H1 (cell line): ENCODE data around the gene ARSA. TPM values are rescaled to one million over a fixed set of nuclear protein-coding genes. Genes with fewer than 3 reads are reported as not detected.
"Not testable (repeated sequence)": the region's sequence is repeated elsewhere in the genome, so short reads cannot be mapped to it uniquely, and the experiment has no call there.

Experiments used
- CTCF ChIA-PET: fragments of 300-600 bp; sonication (Branson Sonifier 250); formaldehyde crosslinking; loops from one replicate; lab custom pipeline; 2021; ENCODE audit not compliant: partially characterized antibody; lab: Charles Lee
- POLR2A ChIA-PET: fragments of 300-600 bp; sonication (Branson Sonifier 250); formaldehyde crosslinking; loops from one replicate; lab custom pipeline; 2021; ENCODE audit warnings: inconsistent platforms; ENCODE audit not compliant: partially characterized antibody; lab: Charles Lee
- DNase-seq, 2 experiments: peaks; one replicate each; pipeline versions ENCODE4 v3.0.0 to v3.0.0-alpha.2; 2010 to 2022; ENCODE audit warnings: low spot score in 2 of 2, low read depth in 1 of 2, mixed read lengths in 1 of 2
- FAIRE-seq: peaks from 2 replicates; lab custom pipeline; 2011; peaks lifted over from hg19 to GRCh38; lab: Jason Lieb, UNC
- H2AFZ ChIP-seq: 2 replicates; pipeline ENCODE4 v1.8.1; 2012; ENCODE audit warnings: low read length, inconsistent platforms
- H2AK5ac ChIP-seq: 2 replicates; pipeline ENCODE4 v1.6.1; 2013; ENCODE audit warnings: low read depth, low read length
- H2BK120ac ChIP-seq: replicated peaks from 2 replicates; pipeline ENCODE3; 2013; ENCODE audit warnings: low read depth, low read length, inconsistent platforms
- H2BK12ac ChIP-seq: 2 replicates; pipeline ENCODE4 v1.6.1; 2013; ENCODE audit warnings: low read depth, low read length
- H2BK15ac ChIP-seq: 2 replicates; pipeline ENCODE4 v1.6.1; 2013; ENCODE audit warnings: low read length
- H2BK20ac ChIP-seq: 2 replicates; pipeline ENCODE4 v1.6.1; 2013; ENCODE audit warnings: low read length
- H2BK5ac ChIP-seq: 2 replicates; pipeline ENCODE4 v1.6.1; 2013; ENCODE audit warnings: low read depth, low read length
- H3K14ac ChIP-seq: 2 replicates; pipeline ENCODE4 v1.6.1; 2013; ENCODE audit warnings: inconsistent platforms; ENCODE audit not compliant: insufficient read length
- H3K18ac ChIP-seq: 2 replicates; pipeline ENCODE4 v1.6.1; 2013; ENCODE audit warnings: low read length; ENCODE audit errors: extremely low read depth
- H3K23ac ChIP-seq: 2 replicates; pipeline ENCODE4 v1.6.1; 2013; ENCODE audit warnings: inconsistent platforms; ENCODE audit not compliant: insufficient read length
- H3K23me2 ChIP-seq: 2 replicates; pipeline ENCODE4 v1.6.1; 2013; ENCODE audit warnings: low read depth, low read length
- H3K27ac ChIP-seq: 2 replicates; pipeline ENCODE4 v1.6.1; 2011; ENCODE audit warnings: low read depth, low read length, inconsistent platforms
- H3K27me3 ChIP-seq, 4 experiments: replicated peaks in 1 of 4; 1 replicate in 1 of 4; 2 replicates in 3 of 4; pipeline versions ENCODE4 v1.6.1 to v1.8.1; 2011 to 2013; ENCODE audit warnings: low read length in 3 of 4, mild to moderate bottlenecking in 3 of 4, inconsistent platforms in 2 of 4, mixed read lengths in 2 of 4, moderate library complexity in 1 of 4; ENCODE audit not compliant: control insufficient read depth in 3 of 4, insufficient read depth in 3 of 4; ENCODE audit errors: extremely low read depth in 1 of 4
- H3K36me3 ChIP-seq, 4 experiments: 2 replicates each; pipeline versions ENCODE4 v1.6.1 to v1.8.1; 2011 to 2013; ENCODE audit warnings: mild to moderate bottlenecking in 4 of 4, low read length in 3 of 4, moderate library complexity in 2 of 4, control low read depth in 1 of 4, inconsistent platforms in 1 of 4; ENCODE audit not compliant: insufficient read depth in 4 of 4, control insufficient read depth in 2 of 4
- H3K4ac ChIP-seq: replicated peaks from 2 replicates; pipeline ENCODE3; 2013; ENCODE audit warnings: low read length, low read depth, mixed read lengths, inconsistent platforms; ENCODE audit not compliant: insufficient read length
- H3K4me1 ChIP-seq, 4 experiments: replicated peaks in 1 of 4; 1 replicate in 1 of 4; 2 replicates in 3 of 4; pipeline versions ENCODE4 v1.6.1 to v1.8.1; 2011 to 2013; ENCODE audit warnings: low read length in 3 of 4, inconsistent platforms in 2 of 4, mixed read lengths in 1 of 4; ENCODE audit not compliant: insufficient read depth in 4 of 4, control insufficient read depth in 3 of 4
- H3K4me2 ChIP-seq, 2 experiments: 2 replicates each; pipeline versions ENCODE4 v1.6.1 to v1.8.1; 2011 to 2013; ENCODE audit warnings: low read depth in 2 of 2, low read length in 2 of 2, control low read depth in 1 of 2, inconsistent platforms in 1 of 2, mild to moderate bottlenecking in 1 of 2; ENCODE audit not compliant: insufficient read depth in 1 of 2
- H3K4me3 ChIP-seq, 4 experiments: fragments of 200-600, 300-600 bp in 1 of 4; sonication (generic), shearing (Covaris generic), sonication (Bioruptor Twin) in 1 of 4; 2 replicates each; pipeline versions ENCODE4 v1.5.1 to v1.8.1; 2011 to 2016; ENCODE audit warnings: low read length in 4 of 4, low read depth in 3 of 4, control low read depth in 2 of 4, inconsistent platforms in 2 of 4, mild to moderate bottlenecking in 2 of 4, mixed read lengths in 1 of 4, moderate library complexity in 1 of 4; ENCODE audit not compliant: insufficient read depth in 2 of 4; ENCODE audit errors: extremely low read depth in 1 of 4
- H3K56ac ChIP-seq: replicated peaks from 2 replicates; pipeline ENCODE3; 2013; ENCODE audit warnings: low read depth, mild to moderate bottlenecking, mixed read lengths, low read length, inconsistent platforms; ENCODE audit not compliant: insufficient read length
- H3K79me1 ChIP-seq: 2 replicates; pipeline ENCODE4 v1.6.1; 2013; ENCODE audit warnings: low read depth, low read length, control low read depth
- H3K79me2 ChIP-seq, 2 experiments: 2 replicates each; pipeline versions ENCODE4 v1.6.1 to v1.8.1; 2012 to 2013; ENCODE audit warnings: low read length in 2 of 2, mild to moderate bottlenecking in 2 of 2, inconsistent platforms in 1 of 2; ENCODE audit not compliant: insufficient read depth in 2 of 2, control insufficient read depth in 1 of 2
- H3K9ac ChIP-seq, 4 experiments: replicated peaks in 1 of 4; 1 replicate in 1 of 4; 2 replicates in 3 of 4; pipeline versions ENCODE4 v1.6.1 to v1.8.1; 2011 to 2013; ENCODE audit warnings: low read depth in 3 of 4, low read length in 3 of 4, control low read depth in 2 of 4, mild to moderate bottlenecking in 2 of 4, moderate library complexity in 2 of 4, inconsistent platforms in 1 of 4; ENCODE audit errors: extremely low read depth in 1 of 4
- H3K9me3 ChIP-seq, 2 experiments: 2 replicates each; pipeline versions ENCODE4 v1.6.1 to v1.8.1; 2012 to 2013; ENCODE audit warnings: mild to moderate bottlenecking in 2 of 2, moderate library complexity in 2 of 2, control low read depth in 1 of 2, inconsistent platforms in 1 of 2, low read depth in 1 of 2, low read length in 1 of 2, mixed read lengths in 1 of 2; ENCODE audit not compliant: insufficient read depth in 2 of 2
- H4K20me1 ChIP-seq, 2 experiments: replicated peaks in 1 of 2; 2 replicates each; pipeline versions ENCODE3 to v1.8.1; 2011 to 2013; ENCODE audit warnings: inconsistent platforms in 2 of 2, low read length in 2 of 2, mild to moderate bottlenecking in 1 of 2; ENCODE audit not compliant: insufficient read depth in 2 of 2, control insufficient read depth in 1 of 2
- H4K5ac ChIP-seq: 2 replicates; pipeline ENCODE4 v1.6.1; 2013; ENCODE audit warnings: low read length, low read depth, mixed read lengths, inconsistent platforms; ENCODE audit not compliant: insufficient read length
- H4K8ac ChIP-seq: 2 replicates; pipeline ENCODE4 v1.8.0; 2013; ENCODE audit warnings: mild to moderate bottlenecking, moderate library complexity, low read length, inconsistent platforms; ENCODE audit not compliant: insufficient read depth; ENCODE audit errors: extremely low read depth
- H4K91ac ChIP-seq: replicated peaks from 2 replicates; pipeline ENCODE3; 2013; ENCODE audit warnings: low read length, mixed read lengths, inconsistent platforms; ENCODE audit not compliant: insufficient read length
- WGBS, 2 experiments: shearing (Covaris generic) in 1 of 2; methylation state at CpG; one replicate each; pipeline versions ENCODE4 v1.1.6 to v1.1.7; 2013 to 2015; ENCODE audit warnings: low lambda C conversion rate in 2 of 2, mixed read lengths in 2 of 2, inconsistent platforms in 1 of 2, low coverage in 1 of 2, missing lambda C conversion rate in 1 of 2; ENCODE audit not compliant: insufficient replicate concordance in 2 of 2, insufficient coverage in 1 of 2, insufficient read length in 1 of 2; ENCODE audit errors: extremely low coverage in 1 of 2, missing lambda C conversion rate in 1 of 2; 5-methylcytosine and 5-hydroxymethylcytosine counted together
- polyA plus RNA-seq, 7 experiments: library from polyadenylated mRNA; depleted of rRNA in 3 of 7; stranded (reverse) in 5 of 7; unstranded in 2 of 7; fragments of >200 nt in 5 of 7; fragments of 200-250 nt in 2 of 7; gene quantifications; 1 replicate in 5 of 7; 2 replicates in 1 of 7; 4 replicates in 1 of 7; pipeline versions ENCODE4 v1.2.1 to v1.2.3, GENCODE V29; 2011 to 2013; ENCODE audit warnings: missing spikeins in 2 of 7, mixed read lengths in 2 of 7
- total RNA-seq: library from RNA; stranded (reverse); fragmentation: NEBNext Ultra II Directional; extraction: Animal tissue kit (Norgen Biotek cat#: 25700); gene quantifications from 2 replicates; pipeline ENCODE4 v1.2.1, GENCODE V29; 2021

Gene ARSA
- total and polyA plus RNA-seq, 2 of the 8 experiments (the other 6 are each of a cell fraction or from before 2014, with no cell fraction given): 9.8 to 10.1 TPM

GRCh38 chr22:50643021-50643820 is 15.3 kb upstream of the ARSA start:
- not testable (repeated sequence) for H3K27ac ChIP-seq, H3K4ac ChIP-seq, H3K79me2 ChIP-seq, H3K23me2 ChIP-seq, FAIRE-seq, H3K23ac ChIP-seq, H3K14ac ChIP-seq, H3K4me3 ChIP-seq, H3K79me1 ChIP-seq, H4K91ac ChIP-seq, H2BK12ac ChIP-seq, H2BK5ac ChIP-seq, H3K18ac ChIP-seq, H3K4me2 ChIP-seq, H4K8ac ChIP-seq, H2BK120ac ChIP-seq, H2BK15ac ChIP-seq, H2AK5ac ChIP-seq, H4K5ac ChIP-seq, H2AFZ ChIP-seq, H3K56ac ChIP-seq, H3K36me3 ChIP-seq, H4K20me1 ChIP-seq
- Histone ChIP-seq H3K27me3 (peaks cover 0 to 23% (median 17%) of the 10 kb centered on the region in 4 experiments; a peak in 6 of 7 replicates), H2BK20ac (peak overlapping the region; percentile 61; the same call in 1 of the 2 replicates), H3K9me3 (peaks cover 0 to 11% of the 10 kb centered on the region in 2 experiments; a peak in 3 of 4 replicates), H3K9ac (peak overlapping the region in 1 of 4 experiments; percentile 44; a peak in 1 of 7 replicates), H3K4me1 (peaks cover 4 to 21% (median 17%) of the 10 kb centered on the region in 4 experiments)
- 85% methylated on average over 17 of the region's 17 CpGs; no CpG with 5 or more reads in 1 of the 2 experiments for WGBS, 2 experiments
- POLR2A ChIA-PET: interaction anchor here (0.9 to 2.0 kb wide), 2 partner anchors 10 to 14 kb away, joined by 3 to 8 read pairs; no protein-coding TSS in a partner anchor
- peak in 1 of 2 experiments; percentile 45 for DNase-seq
- CTCF ChIA-PET: interaction anchor here (0.7 to 6.9 kb wide), 10 partner anchors 17 to 146 kb away, joined by 3 to 74 read pairs (median 8); partner anchors contain the start of gene ARSA
